Stimulated activated CD4-positive, alpha-beta T cell treated with anti-CD3 and anti-CD28 coated beads, Interleukin-15, amount 100 ng/mL, for 1 hour (primary cell): Measurements from ENCODE around the gene HAPSTR1.

ENCODE experiments used
- DNase-seq, 2 donors: peaks; one replicate each; pipeline ENCODE4 v3.0.0-alpha.2; 2020; ENCODE audit warnings: low read depth in 1 of 2, low spot score in 1 of 2

Gene HAPSTR1

DNA sequence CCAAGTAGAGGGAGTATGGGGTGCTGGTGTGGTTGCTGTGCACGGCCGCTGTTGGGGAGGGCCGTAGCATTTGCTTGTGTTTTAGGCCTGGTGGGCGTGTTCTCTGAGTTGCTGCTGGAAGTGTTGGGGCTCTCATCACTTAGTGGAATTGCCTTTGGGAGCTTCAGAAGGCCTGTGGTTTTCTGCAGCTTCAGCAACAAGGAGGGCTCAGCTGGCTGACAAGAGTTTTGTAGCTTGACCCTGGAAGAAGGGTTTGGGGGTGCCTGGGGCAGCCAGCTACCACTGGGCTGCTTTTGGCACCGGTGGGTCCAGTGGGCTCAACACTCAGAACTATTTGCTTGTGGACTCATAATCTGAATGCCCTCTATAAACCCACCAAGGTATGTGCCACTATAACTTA lies 30.9 kb downstream of the HAPSTR1 start:
- no peak for DNase-seq

- DNase-seq = no peak
Measured at GRCh38 chr16:9122969-9123368, 31.5 kb downstream of the HAPSTR1 start.

- DNase-seq = no peak
Measured at GRCh38 chr16:9123401-9123800, 32.0 kb downstream of the HAPSTR1 start.

- DNase-seq = no peak
Measured at GRCh38 chr16:9123871-9124270, 32.4 kb downstream of the HAPSTR1 start.

DNA sequence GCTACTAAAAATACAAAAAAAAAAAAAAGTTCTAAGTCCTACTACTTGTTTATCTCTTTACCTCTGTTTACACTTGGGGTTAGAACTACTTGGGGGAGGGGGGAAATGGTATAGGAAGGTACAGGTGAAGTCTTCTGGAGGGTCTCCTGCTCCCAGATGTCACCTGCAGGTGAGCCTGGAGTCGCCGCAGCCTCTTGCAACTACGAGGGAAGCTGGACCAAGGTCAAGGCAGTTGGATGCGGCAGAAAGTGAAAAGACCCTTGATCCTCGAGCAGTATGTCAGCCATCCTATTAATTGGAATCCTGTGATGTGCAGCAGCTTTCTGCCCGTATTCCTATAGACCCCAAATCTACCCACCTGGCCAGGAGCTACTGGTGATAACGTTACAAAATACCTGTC lies 33.0 kb downstream of the HAPSTR1 start:
- no peak for DNase-seq

DNA sequence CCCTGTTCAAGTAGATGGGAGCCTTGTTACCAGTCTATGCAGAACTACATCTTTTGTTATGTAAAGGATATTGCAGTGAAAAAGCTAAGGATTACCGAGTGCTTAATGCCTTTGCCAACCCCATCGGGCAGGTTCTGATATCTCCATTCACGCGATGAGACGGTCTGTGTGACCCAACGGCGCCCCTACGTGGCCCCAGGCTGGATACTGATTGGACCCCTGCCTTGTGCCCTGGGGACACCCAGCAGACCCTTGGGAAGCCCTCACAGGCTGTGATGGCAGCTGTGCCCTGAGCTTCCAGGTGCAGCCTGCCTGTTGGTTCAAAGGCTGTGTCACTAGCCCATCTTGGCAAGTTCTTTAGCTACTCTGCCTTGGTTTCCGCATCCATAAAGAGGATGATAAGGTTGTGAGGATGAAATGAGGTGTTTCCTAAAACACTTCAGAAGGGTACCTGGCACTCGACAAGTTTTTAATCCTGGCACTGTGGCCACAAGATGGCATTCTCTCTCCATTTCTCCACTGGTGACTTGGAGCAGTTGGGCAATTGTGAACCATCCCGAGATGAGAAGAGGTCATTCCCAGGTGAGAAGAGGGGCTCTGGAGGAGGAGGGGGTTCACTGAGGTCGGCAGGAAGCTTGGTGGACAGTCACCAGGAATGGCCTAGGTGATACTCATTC lies 33.6 kb downstream of the HAPSTR1 start:
- no peak for DNase-seq

DNA sequence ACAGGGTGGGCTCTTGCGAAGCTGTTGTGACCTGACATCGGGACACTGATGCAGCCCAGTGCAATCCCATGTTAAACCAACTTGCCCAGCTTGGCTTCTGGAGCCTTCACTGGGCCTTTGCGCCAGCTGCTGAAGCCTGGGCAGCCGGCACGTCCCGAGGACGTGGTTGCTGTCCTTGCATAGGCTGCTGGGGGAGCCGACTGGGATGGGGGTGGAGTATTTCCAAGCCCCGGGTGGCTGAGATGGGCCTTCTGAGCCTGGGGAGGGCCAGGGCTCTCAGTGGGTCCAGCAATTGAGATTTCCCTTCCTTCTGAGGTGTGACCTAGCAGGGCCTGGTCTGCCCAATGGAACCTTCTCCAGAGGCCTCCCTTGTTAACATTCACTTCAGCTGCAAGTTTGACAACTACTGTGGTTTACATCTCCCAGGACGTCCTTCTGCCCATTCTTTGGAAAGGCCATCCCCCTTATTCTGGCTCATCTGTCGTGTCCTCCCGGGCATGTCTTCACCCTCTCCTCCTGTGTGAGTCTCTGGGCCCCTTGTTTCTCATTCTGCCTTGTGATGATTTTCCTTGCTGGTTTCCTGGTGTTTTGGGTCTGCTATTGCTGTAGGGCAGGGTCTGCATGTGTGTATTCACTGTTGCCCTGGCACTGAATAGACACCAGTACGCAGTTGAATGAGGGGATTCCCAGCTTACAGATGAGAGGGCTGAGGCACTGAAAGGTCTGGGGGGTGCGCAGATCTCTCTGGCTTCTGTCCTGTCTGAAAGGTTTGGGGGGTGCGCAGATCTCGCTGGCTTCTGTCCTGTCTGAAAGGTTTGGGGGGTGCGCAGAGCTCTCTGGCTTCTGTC lies 34.4 kb downstream of the HAPSTR1 start:
- DNase-seq = no peak

DNA sequence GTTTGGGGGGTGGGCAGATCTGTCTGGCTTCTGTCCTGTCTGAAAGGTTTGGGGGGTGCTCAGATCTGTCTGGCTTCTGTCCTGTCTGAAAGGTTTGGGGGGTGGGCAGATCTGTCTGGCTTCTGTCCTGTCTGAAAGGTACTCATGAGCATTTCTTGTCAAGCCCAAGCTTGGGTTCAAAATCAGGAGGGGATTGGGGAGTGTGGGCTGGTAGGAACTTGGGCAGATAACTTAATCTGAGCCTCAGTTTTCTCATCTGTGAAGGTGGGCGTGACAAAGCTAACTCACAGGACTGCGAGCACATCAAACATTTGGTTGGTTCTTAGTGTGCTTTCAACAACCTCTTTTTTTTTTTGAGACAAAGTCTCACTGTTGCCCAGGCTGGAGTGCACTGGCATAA lies 35.2 kb downstream of the HAPSTR1 start:
- DNase-seq = no peak

DNA sequence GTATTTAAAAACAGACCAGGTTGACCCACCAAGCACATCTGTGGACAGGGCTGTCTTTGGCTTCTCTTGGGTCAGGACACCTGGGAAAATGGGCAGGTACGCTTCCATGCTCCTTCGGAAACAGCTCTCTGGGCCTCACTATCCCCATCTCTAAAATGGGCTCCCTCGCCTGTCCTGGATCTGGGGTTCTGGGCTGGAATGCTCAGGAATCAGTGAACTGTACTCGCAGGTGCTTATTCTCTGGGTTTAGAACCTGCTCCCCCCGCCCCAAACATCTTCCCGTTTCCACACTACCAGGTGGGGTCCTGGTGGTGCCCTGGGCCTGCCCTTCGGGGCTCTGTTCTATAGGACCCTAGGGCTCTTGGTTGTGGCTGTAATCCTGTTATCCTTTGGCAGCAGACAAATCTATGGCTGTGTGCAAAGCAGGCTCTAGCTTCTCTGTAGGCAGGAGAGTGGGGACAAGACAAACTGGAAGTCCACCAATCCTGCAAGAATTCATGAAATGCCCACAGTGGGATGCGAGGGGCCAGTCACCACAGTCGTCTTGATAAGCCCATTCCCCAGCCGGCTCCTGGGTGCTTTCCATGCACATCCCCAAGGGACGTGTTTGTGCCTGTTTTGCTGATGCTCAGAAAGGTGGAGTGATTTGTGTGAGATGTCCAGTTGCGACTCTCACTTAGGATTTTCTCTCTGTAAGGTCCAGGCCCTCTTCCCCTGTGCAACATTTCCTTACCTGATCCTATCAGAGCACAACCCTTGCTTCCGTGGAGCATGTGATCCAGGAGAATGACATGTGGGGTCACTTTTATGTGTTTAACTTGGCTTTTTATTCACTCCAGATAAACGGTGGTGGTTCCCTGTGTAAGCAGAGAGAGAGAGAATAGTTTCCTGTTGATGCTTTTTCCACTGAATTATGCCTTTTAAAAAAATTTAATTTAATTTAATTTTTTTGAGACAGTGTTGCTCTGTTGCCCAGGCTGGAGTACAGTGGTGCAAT lies 37.2 kb downstream of the HAPSTR1 start:
- no peak for DNase-seq

- no peak for DNase-seq
Measured at GRCh38 chr16:9134306-9134705, 42.9 kb downstream of the HAPSTR1 start.

- DNase-seq = peak; percentile 10 to 36
Measured at GRCh38 chr16:9134739-9135138, 43.3 kb downstream of the HAPSTR1 start.

DNA sequence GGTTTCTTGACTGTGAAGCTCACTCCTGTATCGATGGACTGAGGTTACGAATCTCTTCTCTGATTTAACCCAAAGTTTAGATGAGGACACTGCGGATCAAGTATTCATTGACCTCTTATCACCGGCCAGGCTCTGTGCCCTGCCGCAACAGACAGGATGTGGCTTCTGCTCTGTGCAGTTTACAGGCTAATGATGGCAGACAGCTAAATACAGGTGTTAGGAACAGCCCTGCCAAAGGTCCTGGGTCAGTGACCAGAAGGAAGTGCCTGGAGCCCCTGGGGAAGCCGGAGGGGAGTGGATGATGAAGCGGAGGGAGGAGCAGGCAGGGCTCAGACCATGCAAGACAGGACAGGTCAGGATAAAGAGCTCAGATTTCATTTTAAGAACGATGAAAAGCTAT lies 44.4 kb downstream of the HAPSTR1 start:
- no peak for DNase-seq

DNA sequence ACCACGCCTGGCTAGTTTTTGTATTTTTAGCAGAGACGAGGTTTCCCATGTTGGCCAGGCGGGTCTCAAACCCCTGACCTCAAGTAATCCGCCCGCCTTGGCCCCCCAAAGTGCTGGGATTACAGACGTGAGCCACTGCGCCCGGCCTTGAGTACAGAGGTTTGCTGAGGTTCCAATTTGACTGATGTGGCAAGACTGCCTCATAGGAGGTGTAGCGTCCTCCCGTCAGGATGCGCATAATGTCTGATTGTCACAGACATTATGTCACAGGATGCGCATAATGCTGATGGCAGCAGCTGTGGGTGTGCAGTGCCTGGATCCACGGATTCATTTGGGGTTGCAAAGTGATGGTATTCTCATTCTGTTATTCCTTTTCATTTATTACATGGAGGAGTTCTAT lies 45.2 kb downstream of the HAPSTR1 start:
- DNase-seq = no peak

- DNase-seq = no peak
Measured at GRCh38 chr16:9138021-9138680, 46.7 kb downstream of the HAPSTR1 start.

DNA sequence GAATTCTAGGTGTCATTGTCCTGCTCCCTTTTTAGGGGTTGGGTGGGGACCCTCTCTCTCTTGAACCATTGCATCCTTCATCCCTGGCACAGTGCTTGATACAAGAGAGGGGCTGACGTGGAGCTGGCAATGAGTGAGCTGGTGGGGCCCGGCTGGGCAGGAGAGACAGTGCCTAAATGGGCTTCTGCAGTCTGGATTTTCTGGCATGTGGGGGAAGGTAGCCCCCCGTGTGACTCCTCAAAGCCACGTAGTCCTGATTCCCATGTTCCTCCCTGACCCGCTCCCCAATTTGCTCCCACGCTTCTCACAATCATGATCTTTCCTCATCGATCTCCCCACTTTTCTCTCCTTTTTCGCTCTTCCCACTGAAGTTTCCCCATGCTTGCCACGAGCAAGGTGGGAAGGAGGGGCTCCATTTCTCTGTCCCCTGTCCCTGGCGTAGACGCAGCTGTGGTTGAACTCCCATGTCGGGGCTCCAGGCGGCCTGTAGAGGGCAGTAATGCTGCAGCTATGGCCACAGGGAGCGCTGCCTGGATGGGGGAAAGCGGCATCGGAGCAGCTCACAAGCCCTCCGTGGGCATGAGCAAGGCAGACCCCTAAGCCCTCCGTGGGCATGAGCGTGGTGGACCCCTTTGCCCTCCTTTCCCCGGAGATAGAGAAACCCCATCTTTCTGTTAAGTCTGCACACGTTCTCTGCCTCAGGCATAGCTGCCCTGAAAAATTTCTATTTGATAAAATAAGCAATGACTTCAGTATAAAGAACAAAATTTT lies 47.5 kb downstream of the HAPSTR1 start:
- peak; percentile 32 to 45 for DNase-seq

DNA sequence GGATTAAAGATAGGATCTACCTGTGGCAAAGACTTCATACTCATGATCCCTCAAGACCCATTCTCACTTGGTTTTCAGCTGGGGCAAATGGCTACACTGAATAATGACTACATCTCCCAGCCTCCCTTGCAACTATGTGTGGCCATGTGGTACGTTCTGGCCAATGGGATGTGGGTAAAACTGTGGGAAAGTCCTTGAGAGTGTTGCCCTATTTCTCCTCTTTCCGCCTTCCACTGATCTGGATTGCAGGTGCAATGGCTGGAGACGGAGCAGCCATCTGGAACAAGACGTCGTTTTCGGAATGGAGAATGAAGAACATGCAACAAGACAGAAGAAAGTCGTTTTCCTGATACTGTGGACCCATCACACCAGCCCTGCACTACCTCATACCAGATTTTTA lies 48.5 kb downstream of the HAPSTR1 start:
- no peak for DNase-seq
